HG02938 (cell line): ENCODE results near the gene SEMA3B.
"Not testable (repeated sequence)": the region's sequence is repeated elsewhere in the genome, so short reads cannot be mapped to it uniquely, and the experiment has no call there.

ENCODE experiments used
- ATAC-seq: cut with Tn5 transposase; IDR thresholded peaks from one replicate; pipeline ENCODE4 v1.9.1; 2021; ENCODE audit warnings: mild to moderate bottlenecking, moderate library complexity; ENCODE audit not compliant: unreplicated experiment

SEMA3B gene

GRCh38 chr3:50258029-50258680 is 10.8 kb upstream of the SEMA3B start:
- no peak for ATAC-seq

- no peak for ATAC-seq
Measured at GRCh38 chr3:50258979-50259378, 10.0 kb upstream of the SEMA3B start.

DNA sequence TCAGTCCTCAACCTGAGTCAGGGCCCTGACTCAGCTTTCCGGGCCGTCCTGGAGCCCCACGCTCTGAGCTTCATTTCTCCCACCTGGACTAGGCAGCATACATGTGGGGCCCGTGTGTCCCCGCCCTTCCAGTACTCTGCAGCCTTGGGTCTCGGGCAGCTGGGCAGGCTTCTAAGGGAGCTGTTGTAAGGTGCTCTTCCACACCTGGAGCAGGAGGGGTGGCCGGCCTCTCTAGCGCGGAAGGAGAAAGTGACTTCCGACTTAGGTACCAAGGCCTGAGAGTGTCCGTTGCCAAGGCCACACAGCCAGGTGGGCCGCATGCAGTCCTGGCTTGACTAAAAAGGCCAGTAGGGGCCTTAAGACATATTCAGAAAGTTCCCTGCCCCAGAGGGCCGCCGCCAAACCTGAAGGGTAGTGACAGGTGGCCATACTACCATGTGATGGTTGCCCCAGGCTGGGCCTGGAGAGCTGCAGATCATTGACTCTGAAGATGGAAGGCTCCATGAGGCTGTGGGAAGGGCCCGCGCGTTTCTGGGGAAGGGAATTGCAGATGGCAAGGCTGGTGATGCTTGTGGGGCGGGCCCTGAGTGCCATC is 9.4 kb upstream of the SEMA3B start:
- peak; percentile 19 for ATAC-seq

- peak; percentile 69 for ATAC-seq
Measured at GRCh38 chr3:50260027-50260941, 8.7 kb upstream of the SEMA3B start.

GRCh38 chr3:50260942-50261441 is 8.0 kb upstream of the SEMA3B start:
- ATAC-seq = no peak

GRCh38 chr3:50261505-50261904 is 7.4 kb upstream of the SEMA3B start:
- no peak for ATAC-seq

GRCh38 chr3:50262200-50262599 is 6.7 kb upstream of the SEMA3B start:
- ATAC-seq = not testable (repeated sequence)

DNA sequence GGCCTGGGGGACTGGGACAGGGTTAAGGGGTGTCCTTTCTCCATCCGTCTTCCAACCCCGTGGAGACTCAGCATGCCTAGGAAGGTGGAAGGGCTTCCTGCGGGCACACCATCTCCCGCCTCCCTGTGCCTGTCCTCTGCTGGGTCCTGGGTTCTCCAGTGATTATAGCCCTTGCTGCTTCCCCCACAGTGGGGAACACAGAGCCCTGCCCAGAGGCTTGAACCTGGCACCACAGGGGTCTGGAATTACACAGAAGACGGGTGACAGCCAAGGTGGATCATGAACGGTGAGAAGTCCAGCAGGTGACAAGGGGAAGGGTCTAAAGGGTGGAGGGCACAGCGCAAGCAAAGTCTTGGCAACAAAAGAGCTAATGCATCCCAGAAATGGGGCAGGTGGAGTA is 6.2 kb upstream of the SEMA3B start:
- no peak for ATAC-seq

GRCh38 chr3:50263478-50264382 is 5.2 kb upstream of the SEMA3B start:
- ATAC-seq = no peak

- no peak for ATAC-seq
Measured at GRCh38 chr3:50264383-50264963, 4.5 kb upstream of the SEMA3B start.

DNA sequence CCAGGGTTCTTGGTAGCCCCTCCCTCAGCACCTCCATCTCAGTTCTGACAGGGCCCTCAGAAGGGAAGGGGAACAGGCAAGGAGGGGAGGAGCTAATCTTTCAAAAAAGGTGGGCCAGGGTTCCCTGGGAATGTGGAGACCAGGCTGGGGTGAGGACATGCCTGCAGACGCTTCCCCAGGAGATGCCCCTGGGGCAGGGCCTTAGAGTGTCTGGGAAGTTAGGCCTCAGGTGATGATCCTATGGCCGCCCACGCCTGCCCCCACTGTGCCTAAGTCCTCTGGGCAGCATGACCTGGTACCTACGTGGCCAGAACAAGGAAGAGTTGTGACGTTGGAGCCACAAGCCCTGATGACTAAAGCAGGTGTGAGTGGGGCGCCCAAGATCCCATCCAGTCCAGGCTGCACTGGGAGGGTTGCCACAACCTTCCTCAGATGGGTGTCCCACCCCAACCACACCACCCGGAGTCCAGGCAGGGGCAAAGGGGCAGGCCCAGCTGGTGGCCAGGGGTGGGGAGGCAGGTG is 3.9 kb upstream of the SEMA3B start:
- no peak for ATAC-seq

GRCh38 chr3:50265571-50265970 is 3.4 kb upstream of the SEMA3B start:
- ATAC-seq = no peak

- no peak for ATAC-seq
Measured at GRCh38 chr3:50266017-50266416, 2.9 kb upstream of the SEMA3B start.

GRCh38 chr3:50266836-50267235 is 2.1 kb upstream of the SEMA3B start:
- ATAC-seq = no peak

DNA sequence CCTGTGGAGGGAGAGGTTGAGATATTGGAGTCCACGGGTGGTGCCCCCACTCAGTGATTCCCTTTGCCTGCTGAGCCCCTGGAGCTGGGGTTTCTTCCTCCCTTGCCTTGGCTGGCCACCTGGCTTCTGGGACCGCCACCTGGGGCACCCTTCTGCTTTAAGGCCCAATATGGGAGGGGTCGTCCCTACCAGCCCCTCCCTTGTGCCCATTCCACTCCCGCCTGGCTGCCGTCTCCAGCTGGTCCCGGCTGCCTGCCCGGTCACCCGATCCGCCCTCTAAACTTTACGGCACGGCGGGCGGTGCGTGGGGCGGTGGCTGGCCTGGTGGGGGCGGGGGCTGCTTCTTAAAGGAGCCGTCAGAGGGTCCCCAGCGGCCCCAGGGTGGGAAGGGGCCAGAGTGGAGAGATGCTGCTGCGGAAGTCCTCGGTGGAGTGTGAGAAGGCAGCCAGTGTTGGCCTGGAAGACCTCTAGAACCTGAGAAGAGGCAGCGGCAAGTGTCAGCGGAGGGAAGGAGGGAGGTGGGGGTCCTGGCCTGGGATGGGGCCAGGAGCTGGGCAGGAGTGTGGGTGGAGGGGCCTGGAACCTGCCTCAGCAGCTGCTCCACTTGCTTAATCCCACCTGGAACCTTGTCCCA is 1.6 kb upstream of the SEMA3B start:
- ATAC-seq = no peak

DNA sequence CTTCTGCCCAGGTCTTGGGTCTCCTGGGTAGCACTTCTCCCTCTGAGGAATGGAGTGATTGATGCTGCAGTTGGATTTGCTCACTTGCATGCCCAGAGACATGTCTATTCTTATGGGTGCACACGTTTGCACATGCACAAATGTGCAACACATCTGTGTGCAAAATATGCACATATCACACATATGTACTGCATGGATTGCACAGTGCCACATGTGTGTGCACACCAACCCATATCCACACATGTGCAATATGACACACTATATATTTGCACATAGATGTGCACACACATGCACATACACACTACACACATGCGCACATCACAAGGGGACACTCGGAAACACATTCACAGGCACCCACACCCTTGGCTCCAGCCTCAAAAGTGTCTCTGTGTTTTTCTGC is 671 bp upstream of the SEMA3B start:
- ATAC-seq = no peak

DNA sequence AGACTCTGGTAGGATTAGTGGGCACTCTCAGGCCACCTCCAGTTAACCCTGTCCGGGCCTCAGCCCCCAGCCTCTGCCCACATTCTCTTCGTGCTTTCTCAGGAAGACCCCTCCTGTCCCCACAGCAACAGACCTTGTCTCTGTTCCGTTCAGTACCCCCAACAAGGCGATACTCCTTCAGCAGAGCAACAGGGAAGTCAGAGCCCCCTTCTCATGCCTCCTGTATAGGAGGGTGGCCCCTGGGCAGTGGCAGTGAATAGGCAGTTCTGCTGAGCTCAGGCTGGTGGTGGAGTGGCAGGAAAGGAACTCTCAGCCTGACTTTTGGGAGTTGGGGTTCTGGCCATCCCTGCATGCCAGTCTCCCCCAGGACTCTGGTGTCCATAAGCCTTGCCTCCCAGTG is 513 bp downstream of the SEMA3B start:
- ATAC-seq = no peak

DNA sequence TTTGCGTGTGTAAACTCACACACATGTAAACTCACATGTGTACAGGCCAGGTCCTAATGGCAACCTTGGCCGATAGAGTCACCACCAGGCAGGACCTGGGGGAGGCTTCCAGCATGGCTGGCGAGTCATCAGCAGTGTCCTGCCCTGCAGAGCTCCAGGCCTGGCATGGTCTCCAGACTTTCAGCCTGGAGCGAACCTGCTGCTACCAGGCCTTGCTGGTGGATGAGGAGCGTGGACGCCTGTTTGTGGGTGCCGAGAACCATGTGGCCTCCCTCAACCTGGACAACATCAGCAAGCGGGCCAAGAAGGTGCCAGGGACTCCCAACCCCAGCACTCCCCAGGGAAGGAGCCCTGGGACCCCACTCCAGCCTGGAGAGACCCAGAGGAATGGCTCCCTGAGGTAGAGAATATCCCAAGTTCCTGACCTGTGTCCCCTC is 1.0 kb downstream of the SEMA3B start:
- no peak for ATAC-seq

DNA sequence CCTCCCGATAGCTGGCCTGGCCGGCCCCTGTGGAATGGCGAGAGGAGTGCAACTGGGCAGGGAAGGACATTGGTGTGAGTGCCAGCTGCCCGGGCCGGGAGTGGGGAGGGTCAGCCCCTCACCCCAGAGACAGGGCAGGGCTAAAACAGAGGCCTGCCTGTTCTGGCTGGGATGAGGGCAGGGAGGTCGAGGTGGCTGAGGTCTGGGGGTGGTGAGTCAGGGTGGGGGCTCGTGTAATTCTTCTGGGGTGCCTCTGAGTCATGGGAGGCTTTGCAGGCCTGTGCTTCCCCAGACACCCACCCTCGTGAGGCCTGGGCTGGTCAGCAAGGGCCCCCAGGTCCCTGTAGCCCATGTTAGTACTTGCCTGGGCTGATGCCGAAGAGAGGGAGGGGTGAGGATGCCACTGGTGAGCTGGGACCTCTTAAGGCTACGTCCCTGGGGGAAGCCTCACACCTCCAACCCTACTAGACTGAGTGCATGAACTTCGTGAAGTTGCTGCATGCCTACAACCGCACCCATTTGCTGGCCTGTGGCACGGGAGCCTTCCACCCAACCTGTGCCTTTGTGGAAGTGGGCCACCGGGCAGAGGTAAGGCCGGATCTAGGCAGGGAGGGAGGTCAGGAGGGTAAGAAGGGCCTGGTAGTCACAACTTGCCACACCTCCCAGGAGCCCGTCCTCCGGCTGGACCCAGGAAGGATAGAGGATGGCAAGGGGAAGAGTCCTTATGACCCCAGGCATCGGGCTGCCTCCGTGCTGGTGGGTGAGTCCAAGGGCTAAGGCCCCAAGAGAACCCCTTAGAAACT is 1.7 kb downstream of the SEMA3B start:
- ATAC-seq = no peak
